Measurements from ENCODE around the gene CCDC73.

The CCDC73 gene

DNA sequence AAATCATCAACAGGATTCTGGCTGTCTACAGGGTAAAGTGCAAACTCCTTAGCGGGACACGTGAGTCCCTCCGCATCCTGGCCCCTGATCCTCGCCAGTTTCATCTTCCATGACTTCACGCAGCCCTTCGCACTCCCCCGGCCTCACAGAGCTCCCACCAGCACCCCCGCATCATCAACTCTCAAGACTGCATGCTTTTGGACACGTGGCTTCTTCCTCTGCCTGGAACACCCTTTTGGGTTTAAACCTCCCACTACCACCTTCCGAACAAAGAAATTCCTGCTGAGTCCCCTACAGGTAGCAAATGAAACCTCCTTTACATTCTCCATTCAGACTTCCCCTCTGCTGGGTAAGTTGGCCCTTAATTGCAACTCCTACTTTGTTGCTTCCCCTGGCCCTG, 223.4 kb downstream of the CCDC73 start:
- Histone ChIP-seq H3K27me3 (ENCODE audit: control insufficient read depth in 1 of 2, insufficient read depth in 2 of 2, low read length in 2 of 2) (peaks cover 0 to 2% of the 10 kb centered on the region in 2 donors), H3K27ac (ENCODE audit: low read length) (no peak overlapping the region), H3K9ac (ENCODE audit: low read length in 2 of 2) (no peak overlapping the region), H3K4me1 (ENCODE audit: control insufficient read depth, insufficient read depth, low read length) (no peaks in the 10 kb centered on the region), H3K4me3 (ENCODE audit: low read length in 2 of 2) (no peak overlapping the region), H3K36me3 (ENCODE audit: control insufficient read depth in 2 of 2, insufficient read depth in 2 of 2, low read length in 2 of 2) (no peaks in the 10 kb centered on the region), H3K9me3 (ENCODE audit: control insufficient read depth in 2 of 2, low read length in 2 of 2) (peaks cover 0 to 4% of the 10 kb centered on the region in 2 donors)

DNA sequence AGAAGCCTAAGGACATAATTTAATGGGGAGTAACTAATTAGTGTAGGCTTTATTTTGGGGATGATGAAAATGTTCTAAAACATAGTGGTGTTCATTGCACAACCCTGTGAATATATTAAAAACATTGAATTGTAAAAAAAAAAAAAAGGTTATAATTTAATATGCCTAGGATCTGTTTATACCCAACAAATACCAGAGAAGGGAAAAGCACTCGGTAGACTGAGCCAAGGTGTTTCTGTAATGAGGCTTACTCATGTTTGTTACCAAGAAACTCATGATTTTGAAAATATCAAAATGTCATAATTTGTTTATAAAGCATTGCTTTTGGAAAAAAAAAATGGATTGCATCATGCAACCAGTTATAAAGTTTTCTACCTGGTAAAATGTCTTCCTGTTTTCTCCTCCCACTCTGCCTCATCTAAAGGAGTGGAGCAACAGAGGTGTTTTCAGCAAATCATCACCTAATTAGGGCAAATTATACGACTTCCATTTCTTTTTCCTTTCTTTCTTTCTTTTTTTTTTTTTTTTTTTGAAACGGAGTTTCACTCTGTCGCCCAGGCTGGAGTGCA, 225.1 kb downstream of the CCDC73 start:
- no peaks in the 10 kb centered on the region for H3K27me3 ChIP-seq (ENCODE audit: control insufficient read depth in 1 of 2, insufficient read depth in 2 of 2, low read length in 2 of 2)
- no peaks in the 10 kb centered on the region for H3K36me3 ChIP-seq (ENCODE audit: control insufficient read depth in 2 of 2, insufficient read depth in 2 of 2, low read length in 2 of 2)
- H3K27ac ChIP-seq (ENCODE audit: low read length), result no peak overlapping the region
- H3K9me3 ChIP-seq (ENCODE audit: control insufficient read depth in 2 of 2, low read length in 2 of 2), result peaks cover 0 to 4% of the 10 kb centered on the region in 2 donors
- no peaks in the 10 kb centered on the region for H3K4me1 ChIP-seq (ENCODE audit: control insufficient read depth, insufficient read depth, low read length)
- no peak overlapping the region for H3K4me3 ChIP-seq (ENCODE audit: low read length in 2 of 2)
- H3K9ac ChIP-seq (ENCODE audit: low read length in 2 of 2), result no peak overlapping the region

DNA sequence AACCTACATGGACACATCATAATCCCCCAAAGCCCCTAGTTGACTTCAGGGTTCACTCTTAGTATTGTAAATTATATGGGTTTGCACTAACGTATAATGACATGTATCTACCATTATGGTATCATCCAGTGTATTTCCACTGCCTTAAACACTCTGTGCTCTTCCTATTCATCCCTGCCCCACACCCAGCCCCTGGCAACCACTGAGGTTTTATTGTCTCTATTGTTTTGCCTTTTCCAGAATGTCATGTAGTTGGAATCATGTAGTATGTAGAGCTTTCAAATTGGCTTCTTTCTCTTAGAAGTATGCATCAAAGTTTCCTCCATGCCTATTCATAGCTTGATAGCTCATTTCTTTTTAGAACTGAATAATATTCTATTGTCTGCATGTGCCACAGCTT, 227.3 kb downstream of the CCDC73 start:
- H3K27ac ChIP-seq (ENCODE audit: low read length), result no peak overlapping the region

DNA sequence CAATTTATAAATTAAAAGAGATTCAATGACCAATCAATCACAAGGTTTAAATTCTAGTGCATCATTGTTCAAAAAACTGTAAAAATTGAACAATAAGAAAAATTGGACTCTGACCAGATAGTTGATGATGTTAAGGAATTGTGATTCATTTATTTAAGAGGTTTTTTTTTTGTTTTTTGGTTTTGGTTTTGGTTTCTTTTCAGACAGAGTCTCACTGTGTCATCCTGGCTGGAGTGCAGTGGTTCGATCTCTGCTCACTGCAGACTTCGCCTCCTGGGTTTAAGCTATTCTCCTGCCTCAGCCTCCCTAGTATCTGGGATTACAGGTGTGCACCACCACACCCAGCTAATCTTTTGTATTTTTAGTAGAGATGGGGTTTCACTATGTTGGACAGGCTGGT, 227.9 kb downstream of the CCDC73 start:
- Histone ChIP-seq H3K27ac (ENCODE audit: low read length) (no peak overlapping the region), H3K4me3 (ENCODE audit: low read length in 2 of 2) (no peak overlapping the region), H3K4me1 (ENCODE audit: control insufficient read depth, insufficient read depth, low read length) (no peaks in the 10 kb centered on the region), H3K9me3 (ENCODE audit: control insufficient read depth in 2 of 2, low read length in 2 of 2) (no peaks in the 10 kb centered on the region), H3K36me3 (ENCODE audit: control insufficient read depth in 2 of 2, insufficient read depth in 2 of 2, low read length in 2 of 2) (no peaks in the 10 kb centered on the region), H3K27me3 (ENCODE audit: control insufficient read depth in 1 of 2, insufficient read depth in 2 of 2, low read length in 2 of 2) (no peaks in the 10 kb centered on the region), H3K9ac (ENCODE audit: low read length in 2 of 2) (no peak overlapping the region)

More for the DNA sequence above, 227.3 kb downstream of the CCDC73 start:
- Histone ChIP-seq H3K27me3 (ENCODE audit: control insufficient read depth in 1 of 2, insufficient read depth in 2 of 2, low read length in 2 of 2) (no peaks in the 10 kb centered on the region), H3K36me3 (ENCODE audit: control insufficient read depth in 2 of 2, insufficient read depth in 2 of 2, low read length in 2 of 2) (no peaks in the 10 kb centered on the region), H3K4me3 (ENCODE audit: low read length in 2 of 2) (no peak overlapping the region), H3K9me3 (ENCODE audit: control insufficient read depth in 2 of 2, low read length in 2 of 2) (no peaks in the 10 kb centered on the region), H3K4me1 (ENCODE audit: control insufficient read depth, insufficient read depth, low read length) (no peaks in the 10 kb centered on the region), H3K9ac (ENCODE audit: low read length in 2 of 2) (no peak overlapping the region)

DNA sequence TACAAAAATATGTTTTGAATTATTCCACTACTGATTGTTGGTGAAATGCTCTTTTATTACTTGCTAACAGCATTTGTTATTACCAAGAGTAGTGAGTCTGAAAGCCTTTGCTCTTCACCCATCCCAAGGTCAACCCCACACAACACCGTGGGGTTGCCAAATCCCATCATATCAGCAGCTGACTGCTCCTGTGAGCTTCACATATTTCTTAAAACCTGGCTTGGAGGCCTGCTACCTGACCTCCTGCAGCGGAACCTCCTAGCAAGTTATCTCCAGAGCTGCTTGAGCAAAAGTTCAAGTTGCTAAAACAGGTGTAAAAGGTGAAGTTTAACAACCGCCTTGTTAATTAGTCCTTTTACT, 230.9 kb downstream of the CCDC73 start:
- Histone ChIP-seq H3K27me3 (ENCODE audit: control insufficient read depth in 1 of 2, insufficient read depth in 2 of 2, low read length in 2 of 2) (no peaks in the 10 kb centered on the region), H3K4me3 (ENCODE audit: low read length in 2 of 2) (no peak overlapping the region), H3K27ac (ENCODE audit: low read length) (no peak overlapping the region), H3K9ac (ENCODE audit: low read length in 2 of 2) (no peak overlapping the region), H3K4me1 (ENCODE audit: control insufficient read depth, insufficient read depth, low read length) (no peaks in the 10 kb centered on the region), H3K9me3 (ENCODE audit: control insufficient read depth in 2 of 2, low read length in 2 of 2) (no peaks in the 10 kb centered on the region), H3K36me3 (ENCODE audit: control insufficient read depth in 2 of 2, insufficient read depth in 2 of 2, low read length in 2 of 2) (no peaks in the 10 kb centered on the region)

DNA sequence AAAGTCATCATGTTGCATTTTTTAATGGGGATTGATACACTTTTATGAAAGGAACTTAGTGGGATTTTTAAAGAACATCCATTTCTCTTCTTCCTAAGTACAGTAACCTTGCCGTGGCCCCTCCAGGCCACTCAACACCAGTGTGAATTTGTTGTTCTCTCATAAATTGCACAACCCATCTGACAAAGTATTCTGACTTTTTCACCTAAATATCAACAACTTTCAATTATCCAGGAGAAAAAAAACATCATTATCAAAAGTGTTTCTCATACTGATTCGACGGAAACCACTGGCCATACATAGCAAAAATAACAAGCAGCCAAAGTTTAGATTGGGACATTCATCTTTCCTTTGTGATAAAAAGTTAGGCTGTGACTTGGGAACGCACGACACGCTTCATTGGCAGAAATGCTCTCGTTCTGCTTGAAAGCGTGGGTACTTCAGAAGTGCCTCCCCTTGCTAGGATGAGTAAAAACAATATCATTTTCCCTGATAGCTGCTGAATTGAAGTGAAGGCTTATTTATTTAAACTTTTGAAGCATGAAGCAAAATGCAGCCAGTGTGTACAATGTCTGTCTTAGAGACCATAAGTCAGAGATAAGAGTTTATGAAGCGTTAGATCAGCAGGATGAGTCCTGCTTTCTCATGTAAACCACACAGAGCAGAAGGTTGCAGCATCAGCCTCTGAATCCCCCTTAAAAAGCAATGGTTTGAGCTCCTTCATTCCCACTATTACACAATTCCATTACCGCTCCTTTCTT, 231.4 kb downstream of the CCDC73 start:
- Histone ChIP-seq H3K4me3 (ENCODE audit: low read length in 2 of 2) (no peak overlapping the region), H3K27ac (ENCODE audit: low read length) (no peak overlapping the region)

DNA sequence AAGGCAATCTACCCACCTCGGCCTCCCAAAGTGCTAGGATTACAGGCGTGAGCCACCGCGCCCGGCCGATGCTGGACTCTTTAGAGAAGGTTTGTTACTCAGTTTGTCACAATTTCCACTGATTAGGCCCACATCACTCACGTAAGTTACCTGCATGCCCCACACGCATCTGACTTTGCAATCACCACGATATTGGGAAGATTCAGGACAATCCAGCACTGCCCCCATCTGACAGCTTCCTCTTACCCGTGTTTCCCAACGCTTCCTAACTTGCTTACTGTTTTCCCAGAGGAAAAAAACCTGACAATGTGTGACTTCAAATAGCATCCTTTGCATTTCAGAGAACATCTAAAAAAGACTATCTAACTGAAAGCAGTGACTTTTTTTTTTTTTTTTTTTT, 232.6 kb downstream of the CCDC73 start:
- Histone ChIP-seq H3K4me3 (ENCODE audit: low read length in 2 of 2) (no peak overlapping the region), H3K9me3 (ENCODE audit: control insufficient read depth in 2 of 2, low read length in 2 of 2) (no peaks in the 10 kb centered on the region), H3K9ac (ENCODE audit: low read length in 2 of 2) (no peak overlapping the region), H3K4me1 (ENCODE audit: control insufficient read depth, insufficient read depth, low read length) (no peaks in the 10 kb centered on the region), H3K27ac (ENCODE audit: low read length) (no peak overlapping the region), H3K27me3 (ENCODE audit: control insufficient read depth in 1 of 2, insufficient read depth in 2 of 2, low read length in 2 of 2) (no peaks in the 10 kb centered on the region), H3K36me3 (ENCODE audit: control insufficient read depth in 2 of 2, insufficient read depth in 2 of 2, low read length in 2 of 2) (no peaks in the 10 kb centered on the region)

More for the DNA sequence above, 231.4 kb downstream of the CCDC73 start:
- Histone ChIP-seq H3K36me3 (ENCODE audit: control insufficient read depth in 2 of 2, insufficient read depth in 2 of 2, low read length in 2 of 2) (no peaks in the 10 kb centered on the region), H3K4me1 (ENCODE audit: control insufficient read depth, insufficient read depth, low read length) (no peaks in the 10 kb centered on the region), H3K27me3 (ENCODE audit: control insufficient read depth in 1 of 2, insufficient read depth in 2 of 2, low read length in 2 of 2) (no peaks in the 10 kb centered on the region), H3K9me3 (ENCODE audit: control insufficient read depth in 2 of 2, low read length in 2 of 2) (no peaks in the 10 kb centered on the region), H3K9ac (ENCODE audit: low read length in 2 of 2) (no peak overlapping the region)

DNA sequence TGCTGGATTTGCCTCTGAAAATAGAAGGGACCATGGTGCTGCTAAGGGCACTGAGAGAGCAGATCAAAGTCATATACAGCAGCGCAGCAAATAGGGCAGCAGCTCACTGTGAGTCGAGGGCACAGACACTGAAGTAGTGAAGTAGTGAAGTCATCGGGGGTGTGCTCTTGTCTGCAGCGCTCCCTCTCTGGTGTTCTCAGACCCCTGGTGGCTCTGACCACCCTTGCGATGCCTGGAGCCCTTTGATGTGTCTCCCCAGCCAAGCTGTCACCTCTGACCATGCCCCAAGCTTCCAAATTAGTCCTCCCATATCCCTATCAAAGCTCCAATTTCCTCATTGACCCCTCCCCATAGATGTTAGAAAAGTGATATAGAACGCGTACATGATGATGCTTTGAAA, 238.6 kb downstream of the CCDC73 start:
- no peaks in the 10 kb centered on the region for H3K27me3 ChIP-seq (ENCODE audit: control insufficient read depth in 1 of 2, insufficient read depth in 2 of 2, low read length in 2 of 2)
- no peak overlapping the region for H3K4me3 ChIP-seq (ENCODE audit: low read length in 2 of 2)
- H3K9ac ChIP-seq (ENCODE audit: low read length in 2 of 2), result no peak overlapping the region
- H3K9me3 ChIP-seq (ENCODE audit: control insufficient read depth in 2 of 2, low read length in 2 of 2), result no peaks in the 10 kb centered on the region
- H3K27ac ChIP-seq (ENCODE audit: low read length), result no peak overlapping the region
- H3K36me3 ChIP-seq (ENCODE audit: control insufficient read depth in 2 of 2, insufficient read depth in 2 of 2, low read length in 2 of 2), result no peaks in the 10 kb centered on the region
- H3K4me1 ChIP-seq (ENCODE audit: control insufficient read depth, insufficient read depth, low read length), result no peaks in the 10 kb centered on the region

DNA sequence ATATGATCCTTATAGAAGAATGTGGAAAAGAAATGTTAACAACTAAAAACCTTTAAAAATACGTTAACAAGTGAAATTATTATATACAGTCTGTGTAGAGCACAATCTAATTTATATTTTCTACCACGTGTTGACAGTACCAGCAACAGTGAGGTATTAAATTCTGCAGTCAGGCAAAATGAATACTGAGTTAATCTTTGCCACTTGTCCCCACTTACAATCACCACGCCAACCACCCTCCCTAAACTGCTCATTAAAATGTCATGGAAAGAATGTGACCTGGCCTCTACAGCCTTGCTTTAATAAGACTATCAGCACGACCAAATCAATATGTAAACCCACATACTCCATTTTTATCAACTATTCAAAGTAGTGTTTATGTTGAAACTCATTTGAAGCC, 239.4 kb downstream of the CCDC73 start:
- H3K4me3 ChIP-seq (ENCODE audit: low read length in 2 of 2), result no peak overlapping the region
- no peaks in the 10 kb centered on the region for H3K9me3 ChIP-seq (ENCODE audit: control insufficient read depth in 2 of 2, low read length in 2 of 2)
- no peaks in the 10 kb centered on the region for H3K4me1 ChIP-seq (ENCODE audit: control insufficient read depth, insufficient read depth, low read length)
- H3K27ac ChIP-seq (ENCODE audit: low read length), result no peak overlapping the region
- H3K36me3 ChIP-seq (ENCODE audit: control insufficient read depth in 2 of 2, insufficient read depth in 2 of 2, low read length in 2 of 2), result no peaks in the 10 kb centered on the region
- H3K27me3 ChIP-seq (ENCODE audit: control insufficient read depth in 1 of 2, insufficient read depth in 2 of 2, low read length in 2 of 2), result no peaks in the 10 kb centered on the region
- no peak overlapping the region for H3K9ac ChIP-seq (ENCODE audit: low read length in 2 of 2)

Measured in stomach smooth muscle (tissue), 2 donors.